SJCRH30 (cell line): ENCODE measurements around the gene TCP11. TPM values are rescaled to one million over a fixed set of nuclear protein-coding genes. Genes with fewer than 3 reads are reported as not detected.

Source experiments
- DNase-seq, 2 experiments: peaks; one replicate each; pipeline ENCODE4 v3.0.0-alpha.2; 2015 to 2020
- H3K27ac ChIP-seq: fragments of 250-450 bp; sonication (Bioruptor Pico); 2 replicates; pipeline ENCODE4 v1.5.1; 2020; ENCODE audit warnings: mild to moderate bottlenecking, moderate library complexity
- H3K27me3 ChIP-seq: fragments of 250-450 bp; sonication (Bioruptor Pico); 2 replicates; pipeline ENCODE4 v1.5.1; 2020; ENCODE audit warnings: mild to moderate bottlenecking, moderate library complexity
- H3K36me3 ChIP-seq: fragments of 250-450 bp; sonication (Bioruptor Pico); 2 replicates; pipeline ENCODE4 v1.5.1; 2020; ENCODE audit warnings: mild to moderate bottlenecking, moderate library complexity
- H3K4me1 ChIP-seq: fragments of 250-450 bp; sonication (Bioruptor Pico); 2 replicates; pipeline ENCODE4 v1.5.1; 2020; ENCODE audit warnings: mild to moderate bottlenecking, moderate library complexity
- H3K4me3 ChIP-seq: fragments of 250-450 bp; sonication (Bioruptor Pico); 2 replicates; pipeline ENCODE4 v1.5.1; 2020; ENCODE audit warnings: mild to moderate bottlenecking, moderate library complexity
- H3K9me3 ChIP-seq: fragments of 250-450 bp; sonication (Bioruptor Pico); replicated peaks from 2 replicates; pipeline ENCODE4 v1.5.1; 2020; ENCODE audit warnings: mild to moderate bottlenecking, moderate library complexity
- total RNA-seq: library from RNA; depleted of rRNA; stranded (reverse); fragments of >200 nt; shearing (Covaris generic); gene quantifications from 2 replicates; pipeline ENCODE4 v1.2.3, GENCODE V29; 2014

Gene TCP11
- total RNA-seq, 1 experiment from 2014 or later: not detected

- no peaks in the 10 kb centered on the region for H3K36me3 ChIP-seq
- no peaks in the 10 kb centered on the region for H3K9me3 ChIP-seq
- H3K4me3 ChIP-seq: no peak overlapping the region
- H3K4me1 ChIP-seq: peaks cover 7% of the 10 kb centered on the region; the same call in 1 of the 2 replicates
- no peaks in the 10 kb centered on the region for H3K27me3 ChIP-seq
- no peak for DNase-seq
- H3K27ac ChIP-seq: no peak overlapping the region
These were observed 23.7 kb upstream of the TCP11 start for GRCh38 chr6:35164868-35165267.

- H3K36me3 ChIP-seq: no peaks in the 10 kb centered on the region
- H3K9me3 ChIP-seq: no peaks in the 10 kb centered on the region
- DNase-seq: no peak
- H3K27me3 ChIP-seq: no peaks in the 10 kb centered on the region
- H3K27ac ChIP-seq: no peak overlapping the region
- H3K4me3 ChIP-seq: no peak overlapping the region
- H3K4me1 ChIP-seq: peaks cover 7% of the 10 kb centered on the region; the same call in 1 of the 2 replicates
These were observed 23.1 kb upstream of the TCP11 start for GRCh38 chr6:35164277-35164676.

GRCh38 chr6:35163836-35164235, 22.7 kb upstream of the TCP11 start:
- Histone ChIP-seq H3K9me3 (no peaks in the 10 kb centered on the region), H3K27ac (no peak overlapping the region), H3K4me3 (no peak overlapping the region), H3K27me3 (no peaks in the 10 kb centered on the region), H3K4me1 (peaks cover 7% of the 10 kb centered on the region; the same call in 1 of the 2 replicates), H3K36me3 (no peaks in the 10 kb centered on the region)
- DNase-seq: no peak

- Histone ChIP-seq H3K27ac (no peak overlapping the region), H3K36me3 (no peaks in the 10 kb centered on the region), H3K9me3 (no peaks in the 10 kb centered on the region), H3K4me3 (no peak overlapping the region), H3K4me1 (peaks cover 7% of the 10 kb centered on the region; the same call in 1 of the 2 replicates), H3K27me3 (no peaks in the 10 kb centered on the region)
- no peak for DNase-seq
These were observed 20.9 kb upstream of the TCP11 start for GRCh38 chr6:35161776-35162607.

- DNase-seq: no peak
These were observed 20.1 kb upstream of the TCP11 start for GRCh38 chr6:35161266-35161665.

GRCh38 chr6:35160642-35161041, 19.5 kb upstream of the TCP11 start:
- DNase-seq: no peak
- Histone ChIP-seq H3K4me1 (peaks cover 7% of the 10 kb centered on the region; the same call in 1 of the 2 replicates), H3K27ac (no peak overlapping the region), H3K9me3 (no peaks in the 10 kb centered on the region), H3K27me3 (no peaks in the 10 kb centered on the region), H3K4me3 (no peak overlapping the region), H3K36me3 (no peaks in the 10 kb centered on the region)

More at GRCh38 chr6:35161266-35161665, 20.1 kb upstream of the TCP11 start:
- Histone ChIP-seq H3K36me3 (no peaks in the 10 kb centered on the region), H3K4me1 (peaks cover 7% of the 10 kb centered on the region; the same call in 1 of the 2 replicates), H3K9me3 (no peaks in the 10 kb centered on the region), H3K4me3 (no peak overlapping the region), H3K27me3 (no peaks in the 10 kb centered on the region), H3K27ac (no peak overlapping the region)

GRCh38 chr6:35158520-35158919, 17.4 kb upstream of the TCP11 start:
- Histone ChIP-seq H3K4me1 (peaks cover 7% of the 10 kb centered on the region; the same call in 1 of the 2 replicates), H3K27ac (no peak overlapping the region), H3K36me3 (no peaks in the 10 kb centered on the region), H3K4me3 (no peak overlapping the region), H3K9me3 (no peaks in the 10 kb centered on the region), H3K27me3 (no peaks in the 10 kb centered on the region)
- DNase-seq: no peak

- Histone ChIP-seq H3K27ac (no peak overlapping the region), H3K36me3 (no peaks in the 10 kb centered on the region), H3K4me1 (peaks cover 7% of the 10 kb centered on the region), H3K27me3 (no peaks in the 10 kb centered on the region), H3K4me3 (no peak overlapping the region), H3K9me3 (no peaks in the 10 kb centered on the region)
- DNase-seq: no peak
These were observed 13.8 kb upstream of the TCP11 start for GRCh38 chr6:35154947-35155346.

- no peak overlapping the region for H3K4me3 ChIP-seq
- H3K9me3 ChIP-seq: no peaks in the 10 kb centered on the region
- no peak for DNase-seq
- no peaks in the 10 kb centered on the region for H3K27me3 ChIP-seq
- no peak overlapping the region for H3K27ac ChIP-seq
- peaks cover 7% of the 10 kb centered on the region for H3K4me1 ChIP-seq
- no peaks in the 10 kb centered on the region for H3K36me3 ChIP-seq
These were observed 13.1 kb upstream of the TCP11 start for GRCh38 chr6:35154262-35154661.

- Histone ChIP-seq H3K27ac (no peak overlapping the region), H3K4me3 (no peak overlapping the region), H3K36me3 (no peaks in the 10 kb centered on the region), H3K27me3 (no peaks in the 10 kb centered on the region), H3K9me3 (no peaks in the 10 kb centered on the region), H3K4me1 (peaks cover 7% of the 10 kb centered on the region)
- no peak for DNase-seq
These were observed 11.0 kb upstream of the TCP11 start for GRCh38 chr6:35152067-35152707.

- Histone ChIP-seq H3K9me3 (no peaks in the 10 kb centered on the region), H3K4me1 (peaks cover 7% of the 10 kb centered on the region), H3K27me3 (no peaks in the 10 kb centered on the region), H3K27ac (no peak overlapping the region), H3K4me3 (no peak overlapping the region), H3K36me3 (no peaks in the 10 kb centered on the region)
- no peak for DNase-seq
These were observed 10.3 kb upstream of the TCP11 start for GRCh38 chr6:35151466-35151865.

GRCh38 chr6:35149891-35150566, 8.9 kb upstream of the TCP11 start:
- H3K4me1 ChIP-seq: peaks cover 7% of the 10 kb centered on the region

GRCh38 chr6:35148167-35148741, 7.1 kb upstream of the TCP11 start:
- H3K4me1 ChIP-seq: peaks cover 7% of the 10 kb centered on the region

More at GRCh38 chr6:35149891-35150566, 8.9 kb upstream of the TCP11 start:
- Histone ChIP-seq H3K36me3 (no peaks in the 10 kb centered on the region), H3K9me3 (no peaks in the 10 kb centered on the region), H3K4me3 (no peak overlapping the region), H3K27me3 (no peaks in the 10 kb centered on the region), H3K27ac (no peak overlapping the region)
- no peak for DNase-seq

GRCh38 chr6:35147486-35147885, 6.3 kb upstream of the TCP11 start:
- Histone ChIP-seq H3K27ac (no peak overlapping the region), H3K27me3 (no peaks in the 10 kb centered on the region), H3K36me3 (no peaks in the 10 kb centered on the region)

More at GRCh38 chr6:35148167-35148741, 7.1 kb upstream of the TCP11 start:
- no peaks in the 10 kb centered on the region for H3K9me3 ChIP-seq
- H3K27ac ChIP-seq: no peak overlapping the region
- H3K36me3 ChIP-seq: no peaks in the 10 kb centered on the region
- no peaks in the 10 kb centered on the region for H3K27me3 ChIP-seq
- no peak overlapping the region for H3K4me3 ChIP-seq
- no peak for DNase-seq

More at GRCh38 chr6:35147486-35147885, 6.3 kb upstream of the TCP11 start:
- H3K9me3 ChIP-seq: no peaks in the 10 kb centered on the region
- peaks cover 8% of the 10 kb centered on the region for H3K4me1 ChIP-seq
- no peak for DNase-seq
- no peak overlapping the region for H3K4me3 ChIP-seq
